Measurements from ENCODE around the gene HCCS. TPM values are rescaled to one million over a fixed set of nuclear protein-coding genes. Genes with fewer than 3 reads are reported as not detected.

The HCCS gene
- 10 to 100 TPM; 20.1 to 24.7 TPM for total RNA-seq
- 21.6 TPM for polyA plus RNA-seq (2013, experiment 1 of 2)
- 19.5 TPM for polyA plus RNA-seq (2013, experiment 2 of 2)
- long read RNA-seq, experiment 1, transcript HCCS-202 (7 exons, 1,072 nt), result major isoform, 8 of 14 reads
- long read RNA-seq, experiment 1, partial matches to known transcripts, result 4 of 14 reads
- long read RNA-seq, experiment 1, other reads (novel, unspliced or antisense), result 1 of 14 reads
- long read RNA-seq, experiment 2, transcript HCCS-202 (7 exons, 1,072 nt), result major isoform, 39 of 42 reads
- long read RNA-seq, experiment 2, partial matches to known transcripts, result 0 of 42 reads
- long read RNA-seq, experiment 2, other reads (novel, unspliced or antisense), result 0 of 42 reads
- long read RNA-seq, experiment 3, transcript HCCS-202 (7 exons, 1,072 nt), result major isoform, 53 of 58 reads
- long read RNA-seq, experiment 3, partial matches to known transcripts, result 1 of 58 reads
- long read RNA-seq, experiment 3, other reads (novel, unspliced or antisense), result 2 of 58 reads
- long read RNA-seq, experiment 4, transcript HCCS-201 (7 exons, 2,277 nt), result minor isoform, 6 of 75 reads
- long read RNA-seq, experiment 4, transcript HCCS-202 (7 exons, 1,072 nt), result major isoform, 64 of 75 reads
- long read RNA-seq, experiment 4, partial matches to known transcripts, result 3 of 75 reads
- long read RNA-seq, experiment 4, other reads (novel, unspliced or antisense), result 0 of 75 reads

DNA sequence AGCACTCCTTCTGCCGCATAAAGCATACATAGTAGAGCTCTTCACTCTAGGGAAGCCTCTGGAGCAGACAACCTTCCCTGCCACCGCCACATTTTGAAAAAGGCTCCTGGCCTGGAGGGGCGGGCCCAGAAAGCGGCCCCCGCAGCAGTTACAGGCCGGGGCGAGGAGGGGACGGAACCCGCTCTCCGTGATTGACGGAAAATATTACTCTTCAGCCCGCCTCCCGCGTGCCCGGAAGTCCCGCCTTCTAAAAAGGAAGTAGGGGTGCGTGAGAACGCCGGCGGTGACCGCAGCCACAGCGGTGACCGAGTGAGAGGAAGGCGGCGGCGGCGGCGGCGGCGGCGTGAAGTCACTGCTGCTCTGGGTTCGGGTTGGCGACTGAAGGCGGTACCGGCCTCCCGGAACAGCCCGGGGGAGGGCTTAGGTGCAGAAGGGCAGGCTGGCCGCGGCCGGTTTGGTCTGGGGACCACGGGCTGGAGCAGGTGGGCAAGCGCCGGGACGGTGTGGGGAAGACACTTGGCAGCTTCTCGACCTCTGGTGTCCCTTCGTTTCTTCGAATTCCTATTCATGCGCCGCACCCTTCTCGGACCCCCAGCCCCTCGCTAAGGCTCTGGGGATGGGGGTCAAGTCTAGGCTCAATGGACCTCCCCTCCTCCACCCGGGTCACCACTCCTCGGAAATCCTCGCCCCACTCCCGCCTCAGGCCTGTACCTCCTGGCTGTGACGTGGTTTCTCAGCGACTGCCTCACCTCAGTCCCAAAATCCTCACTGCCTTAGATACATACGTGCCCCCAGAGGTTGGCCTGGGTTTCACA, at the start of gene HCCS:
TSS of gene HCCS (plus strand) at position 296 of the 815 bp plus-strand sequence. CDS start 729 bp downstream, outside the sequence.
- Mint-ChIP-seq H3K4me3 (no peak within 1 kb of the TSS), H3K4me1 (no peaks in the 10 kb centered on the region), H3K9me3 (peaks cover 52% of the 10 kb centered on the region)

DNA sequence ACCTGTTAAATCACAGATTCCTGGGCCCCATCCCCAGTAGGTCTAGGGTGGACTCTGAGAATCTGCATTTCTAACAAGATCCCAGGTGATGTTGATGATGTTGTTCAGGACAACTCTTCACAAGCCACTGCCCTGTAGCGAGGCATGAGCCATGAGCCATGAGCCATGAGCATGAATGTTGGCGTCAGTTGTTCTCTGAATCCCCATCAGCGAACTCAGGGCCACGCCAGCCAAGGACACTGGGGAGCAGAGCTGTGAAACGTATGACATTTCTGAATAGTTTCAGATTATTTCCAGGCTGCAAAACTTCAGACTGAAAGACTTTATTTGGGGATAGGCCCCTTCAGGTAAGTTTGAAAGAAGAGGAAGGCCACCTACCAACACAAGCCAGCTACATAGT, 46.9 kb upstream of the HCCS start:
- H3K27ac ChIP-seq (ENCODE audit: low read depth, low read length), result peak overlapping the region; percentile 12
- H3K36me3 ChIP-seq (ENCODE audit: control insufficient read depth, insufficient read depth, low read length), result no peaks in the 10 kb centered on the region
- 95 to 100% methylated on average over 1 to 5 of the region's 5 CpGs for WGBS, 2 experiments (ENCODE audit: insufficient coverage in 1 of 2, insufficient read length in 1 of 2)
- no peak overlapping the region for H3K4me3 Mint-ChIP-seq
- H3K4me1 Mint-ChIP-seq, result peaks cover 4% of the 10 kb centered on the region
- DNase-seq, result no peak
- H3K27me3 ChIP-seq (ENCODE audit: control insufficient read depth, insufficient read depth, low read length, poor library complexity, severe bottlenecking), result no peaks in the 10 kb centered on the region
- H3K4me3 ChIP-seq (ENCODE audit: low read length), result no peak overlapping the region
- H3K27ac Mint-ChIP-seq, result no peak overlapping the region
- H3K4me1 ChIP-seq (ENCODE audit: control insufficient read depth, insufficient read depth, low read length), result no peaks in the 10 kb centered on the region
- H3K27me3 Mint-ChIP-seq (ENCODE audit: insufficient read depth), result no peaks in the 10 kb centered on the region
- H3K36me3 Mint-ChIP-seq (ENCODE audit: low read depth), result no peaks in the 10 kb centered on the region
- TF ChIP-seq, protein P1, sequence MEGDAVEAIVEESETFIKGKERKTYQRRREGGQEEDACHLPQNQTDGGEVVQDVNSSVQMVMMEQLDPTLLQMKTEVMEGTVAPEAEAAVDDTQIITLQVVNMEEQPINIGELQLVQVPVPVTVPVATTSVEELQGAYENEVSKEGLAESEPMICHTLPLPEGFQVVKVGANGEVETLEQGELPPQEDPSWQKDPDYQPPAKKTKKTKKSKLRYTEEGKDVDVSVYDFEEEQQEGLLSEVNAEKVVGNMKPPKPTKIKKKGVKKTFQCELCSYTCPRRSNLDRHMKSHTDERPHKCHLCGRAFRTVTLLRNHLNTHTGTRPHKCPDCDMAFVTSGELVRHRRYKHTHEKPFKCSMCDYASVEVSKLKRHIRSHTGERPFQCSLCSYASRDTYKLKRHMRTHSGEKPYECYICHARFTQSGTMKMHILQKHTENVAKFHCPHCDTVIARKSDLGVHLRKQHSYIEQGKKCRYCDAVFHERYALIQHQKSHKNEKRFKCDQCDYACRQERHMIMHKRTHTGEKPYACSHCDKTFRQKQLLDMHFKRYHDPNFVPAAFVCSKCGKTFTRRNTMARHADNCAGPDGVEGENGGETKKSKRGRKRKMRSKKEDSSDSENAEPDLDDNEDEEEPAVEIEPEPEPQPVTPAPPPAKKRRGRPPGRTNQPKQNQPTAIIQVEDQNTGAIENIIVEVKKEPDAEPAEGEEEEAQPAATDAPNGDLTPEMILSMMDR (conservative IDR thresholded peaks at IDR 0.05), result no peak
- no peaks in the 10 kb centered on the region for H3K9me3 ChIP-seq (ENCODE audit: control insufficient read depth, low read length)
- H3K9ac ChIP-seq (ENCODE audit: extremely low read depth, low read length, poor library complexity, severe bottlenecking), result no peak overlapping the region
- peaks cover 25% of the 10 kb centered on the region for H3K9me3 Mint-ChIP-seq

More for the DNA sequence above, at the start of gene HCCS:
- Mint-ChIP-seq H3K27ac (peak within 1 kb of the TSS; percentile 97), H3K27me3 (ENCODE audit: insufficient read depth) (no peaks in the 10 kb centered on the region), H3K36me3 (ENCODE audit: low read depth) (peaks cover 19% of the 10 kb centered on the region)
- peak within 1 kb of the TSS; percentile 88 for H3K9ac ChIP-seq (ENCODE audit: extremely low read depth, low read length, poor library complexity, severe bottlenecking)
- H3K9me3 ChIP-seq (ENCODE audit: control insufficient read depth, low read length), result no peaks in the 10 kb centered on the region
- WGBS, 2 experiments (ENCODE audit: insufficient coverage in 1 of 2, insufficient read length in 1 of 2), result 0 to 1% methylated on average over 1 to 57 of the region's 58 CpGs
- peaks cover 18% of the 10 kb centered on the region for H3K36me3 ChIP-seq (ENCODE audit: control insufficient read depth, insufficient read depth, low read length)
- TF ChIP-seq, protein P1 (conservative IDR thresholded peaks at IDR 0.05), result no peak
- H3K27me3 ChIP-seq (ENCODE audit: control insufficient read depth, insufficient read depth, low read length, poor library complexity, severe bottlenecking), result no peaks in the 10 kb centered on the region
- DNase-seq, result peak; percentile 90
- H3K4me1 ChIP-seq (ENCODE audit: control insufficient read depth, insufficient read depth, low read length), result no peaks in the 10 kb centered on the region
- peak within 1 kb of the TSS; percentile 85 for H3K4me3 ChIP-seq (ENCODE audit: low read length)
- peak within 1 kb of the TSS; percentile 48 for H3K27ac ChIP-seq (ENCODE audit: low read depth, low read length)
